Muscle of back (tissue), 11 donors: ENCODE results near the gene PLEKHG4. TPM values are rescaled to one million over a fixed set of nuclear protein-coding genes. Genes with fewer than 3 reads are reported as not detected.

Source experiments
- DNase-seq, 3 donors: peaks; one replicate each; pipeline versions ENCODE4 v3.0.0 to v3.0.0-alpha.2; 2013
- polyA plus RNA-seq, 10 donors: library from polyadenylated mRNA; unstranded; fragments of 120-200 nt; gene quantifications; one replicate each; pipeline ENCODE4 v1.2.1, GENCODE V29; 2013; ENCODE audit not compliant: insufficient read length in 10 of 10

Gene PLEKHG4
- polyA plus RNA-seq, 10 donors = 4.3 to 13.5 (median 7.5) TPM

GRCh38 chr16:67260426-67261063 is 18.8 kb upstream of the PLEKHG4 start:
- DNase-seq = no peak

GRCh38 chr16:67263201-67263600 is 16.1 kb upstream of the PLEKHG4 start:
- no peak for DNase-seq

- DNase-seq = no peak
Observed at GRCh38 chr16:67264277-67264676, 15.1 kb upstream of the PLEKHG4 start.

- DNase-seq = no peak
Observed at GRCh38 chr16:67264866-67265265, 14.5 kb upstream of the PLEKHG4 start.

- DNase-seq = no peak
Observed at GRCh38 chr16:67265834-67266233, 13.5 kb upstream of the PLEKHG4 start.

GRCh38 chr16:67268136-67268579 is 11.2 kb upstream of the PLEKHG4 start:
- peak in 2 of 3 donors; percentile 34 to 69 for DNase-seq

- DNase-seq = peak in 1 of 3 donors; percentile 44
Observed at GRCh38 chr16:67269766-67270165, 9.6 kb upstream of the PLEKHG4 start.

- DNase-seq = no peak
Observed at GRCh38 chr16:67270931-67271338, 8.4 kb upstream of the PLEKHG4 start.

GRCh38 chr16:67271446-67271845 is 7.9 kb upstream of the PLEKHG4 start:
- DNase-seq = no peak

GRCh38 chr16:67275321-67275720 is 4.0 kb upstream of the PLEKHG4 start:
- no peak for DNase-seq

GRCh38 chr16:67277294-67277998 is 1.9 kb upstream of the PLEKHG4 start:
- peak in 1 of 3 donors; percentile 95 for DNase-seq

- DNase-seq = peak in 2 of 3 donors; percentile 36 to 73
Observed at GRCh38 chr16:67277999-67278772, 1.1 kb upstream of the PLEKHG4 start.

- peak in 1 of 3 donors; percentile 51 for DNase-seq
Observed at GRCh38 chr16:67278773-67279295, 498 bp upstream of the PLEKHG4 start.

- DNase-seq = no peak
Observed at GRCh38 chr16:67280090-67281015, 1.0 kb downstream of the PLEKHG4 start.

- DNase-seq = no peak
Observed at GRCh38 chr16:67281536-67282446, 2.5 kb downstream of the PLEKHG4 start.

GRCh38 chr16:67282447-67282805 is 3.1 kb downstream of the PLEKHG4 start:
- no peak for DNase-seq

- DNase-seq = no peak
Observed at GRCh38 chr16:67283039-67283825, 3.9 kb downstream of the PLEKHG4 start.

- DNase-seq = no peak
Observed at GRCh38 chr16:67283826-67284555, 4.7 kb downstream of the PLEKHG4 start.
